Measurements from ENCODE around the gene NGRN. TPM values are rescaled to one million over a fixed set of nuclear protein-coding genes. Genes with fewer than 3 reads are reported as not detected.

Gene NGRN
- polyA plus RNA-seq, 1 donor from 2014 or later = 466 TPM

- no peak overlapping the region for H3K4me2 ChIP-seq (ENCODE audit: low read length)
- H3K9me3 ChIP-seq (ENCODE audit: low read length) = no peaks in the 10 kb centered on the region
- H3K9me2 ChIP-seq (ENCODE audit: insufficient read depth, low read length) = no peaks in the 10 kb centered on the region
- H3K27ac ChIP-seq (ENCODE audit: low read length) = no peak overlapping the region
- no peak for TF ChIP-seq EP300 (conservative IDR thresholded peaks at IDR 0.05; ENCODE audit: poor library complexity, severe bottlenecking)
- TF ChIP-seq POLR2AphosphoS5 (IDR thresholded peaks at IDR 0.05) = no peak
- TF ChIP-seq SMC3 (conservative IDR thresholded peaks at IDR 0.05; ENCODE audit: poor library complexity) = no peak
- no peak for TF ChIP-seq MXI1 (conservative IDR thresholded peaks at IDR 0.05; ENCODE audit: poor library complexity, severe bottlenecking)
- TF ChIP-seq, protein P1, sequence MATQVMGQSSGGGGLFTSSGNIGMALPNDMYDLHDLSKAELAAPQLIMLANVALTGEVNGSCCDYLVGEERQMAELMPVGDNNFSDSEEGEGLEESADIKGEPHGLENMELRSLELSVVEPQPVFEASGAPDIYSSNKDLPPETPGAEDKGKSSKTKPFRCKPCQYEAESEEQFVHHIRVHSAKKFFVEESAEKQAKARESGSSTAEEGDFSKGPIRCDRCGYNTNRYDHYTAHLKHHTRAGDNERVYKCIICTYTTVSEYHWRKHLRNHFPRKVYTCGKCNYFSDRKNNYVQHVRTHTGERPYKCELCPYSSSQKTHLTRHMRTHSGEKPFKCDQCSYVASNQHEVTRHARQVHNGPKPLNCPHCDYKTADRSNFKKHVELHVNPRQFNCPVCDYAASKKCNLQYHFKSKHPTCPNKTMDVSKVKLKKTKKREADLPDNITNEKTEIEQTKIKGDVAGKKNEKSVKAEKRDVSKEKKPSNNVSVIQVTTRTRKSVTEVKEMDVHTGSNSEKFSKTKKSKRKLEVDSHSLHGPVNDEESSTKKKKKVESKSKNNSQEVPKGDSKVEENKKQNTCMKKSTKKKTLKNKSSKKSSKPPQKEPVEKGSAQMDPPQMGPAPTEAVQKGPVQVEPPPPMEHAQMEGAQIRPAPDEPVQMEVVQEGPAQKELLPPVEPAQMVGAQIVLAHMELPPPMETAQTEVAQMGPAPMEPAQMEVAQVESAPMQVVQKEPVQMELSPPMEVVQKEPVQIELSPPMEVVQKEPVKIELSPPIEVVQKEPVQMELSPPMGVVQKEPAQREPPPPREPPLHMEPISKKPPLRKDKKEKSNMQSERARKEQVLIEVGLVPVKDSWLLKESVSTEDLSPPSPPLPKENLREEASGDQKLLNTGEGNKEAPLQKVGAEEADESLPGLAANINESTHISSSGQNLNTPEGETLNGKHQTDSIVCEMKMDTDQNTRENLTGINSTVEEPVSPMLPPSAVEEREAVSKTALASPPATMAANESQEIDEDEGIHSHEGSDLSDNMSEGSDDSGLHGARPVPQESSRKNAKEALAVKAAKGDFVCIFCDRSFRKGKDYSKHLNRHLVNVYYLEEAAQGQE (IDR thresholded peaks at IDR 0.05; ENCODE audit: borderline replicate concordance) = no peak
- TF ChIP-seq RAD21 (conservative IDR thresholded peaks at IDR 0.05) = no peak
- TF ChIP-seq EZH2 (IDR thresholded peaks at IDR 0.05; ENCODE audit: borderline replicate concordance, insufficient read depth, low read length, poor library complexity, severe bottlenecking) = no peak
- no peak for TF ChIP-seq TAF1 (IDR thresholded peaks at IDR 0.05; ENCODE audit: low read depth)
- TF ChIP-seq CTCF (IDR thresholded peaks at IDR 0.05; ENCODE audit: poor library complexity, severe bottlenecking) = no peak
- no peak overlapping the region for H3K4me3 ChIP-seq (ENCODE audit: low read length)
- H3K9ac ChIP-seq (ENCODE audit: low read length) = no peak overlapping the region
- no peaks in the 10 kb centered on the region for H3K36me3 ChIP-seq (ENCODE audit: insufficient read depth, low read length)
- no peaks in the 10 kb centered on the region for H3K79me2 ChIP-seq (replicated peaks; ENCODE audit: insufficient read depth, low read length)
- H2AFZ ChIP-seq (ENCODE audit: low read depth, low read length) = no peak overlapping the region
- H4K20me1 ChIP-seq (ENCODE audit: insufficient read depth) = no peaks in the 10 kb centered on the region
- no peaks in the 10 kb centered on the region for H3F3A ChIP-seq (ENCODE audit: insufficient read depth, low read length, poor library complexity, severe bottlenecking)
- H3K27me3 ChIP-seq (ENCODE audit: insufficient read depth, low read depth, low read length) = no peaks in the 10 kb centered on the region
These were observed 36.5 kb upstream of the NGRN start for GRCh38 chr15:90228960-90229359.

- Histone ChIP-seq H3K4me2 (ENCODE audit: low read length) (no peak overlapping the region), H3K79me2 (replicated peaks; ENCODE audit: insufficient read depth, low read length) (no peaks in the 10 kb centered on the region), H3K27ac (ENCODE audit: low read length) (no peak overlapping the region), H3K9ac (ENCODE audit: low read length) (no peak overlapping the region), H2AFZ (ENCODE audit: low read depth, low read length) (no peak overlapping the region), H3K9me2 (ENCODE audit: insufficient read depth, low read length) (no peaks in the 10 kb centered on the region), H3K27me3 (ENCODE audit: insufficient read depth, low read depth, low read length) (no peaks in the 10 kb centered on the region), H4K20me1 (ENCODE audit: insufficient read depth) (no peaks in the 10 kb centered on the region), H3K4me3 (ENCODE audit: low read length) (no peak overlapping the region), H3K36me3 (ENCODE audit: insufficient read depth, low read length) (no peaks in the 10 kb centered on the region), H3F3A (ENCODE audit: insufficient read depth, low read length, poor library complexity, severe bottlenecking) (no peaks in the 10 kb centered on the region), H3K9me3 (ENCODE audit: low read length) (no peaks in the 10 kb centered on the region)
- TF ChIP-seq EP300 (conservative IDR thresholded peaks at IDR 0.05; ENCODE audit: poor library complexity, severe bottlenecking) = no peak
- TF ChIP-seq, protein P1 (IDR thresholded peaks at IDR 0.05; ENCODE audit: borderline replicate concordance) = no peak
- no peak for TF ChIP-seq SMC3 (conservative IDR thresholded peaks at IDR 0.05; ENCODE audit: poor library complexity)
- no peak for TF ChIP-seq EZH2 (IDR thresholded peaks at IDR 0.05; ENCODE audit: borderline replicate concordance, insufficient read depth, low read length, poor library complexity, severe bottlenecking)
- no peak for TF ChIP-seq TAF1 (IDR thresholded peaks at IDR 0.05; ENCODE audit: low read depth)
- no peak for TF ChIP-seq RAD21 (conservative IDR thresholded peaks at IDR 0.05)
These were observed 35.4 kb upstream of the NGRN start for GRCh38 chr15:90230071-90230494.
